ENCODE measurements around the gene NRARP.

The NRARP gene

DNA sequence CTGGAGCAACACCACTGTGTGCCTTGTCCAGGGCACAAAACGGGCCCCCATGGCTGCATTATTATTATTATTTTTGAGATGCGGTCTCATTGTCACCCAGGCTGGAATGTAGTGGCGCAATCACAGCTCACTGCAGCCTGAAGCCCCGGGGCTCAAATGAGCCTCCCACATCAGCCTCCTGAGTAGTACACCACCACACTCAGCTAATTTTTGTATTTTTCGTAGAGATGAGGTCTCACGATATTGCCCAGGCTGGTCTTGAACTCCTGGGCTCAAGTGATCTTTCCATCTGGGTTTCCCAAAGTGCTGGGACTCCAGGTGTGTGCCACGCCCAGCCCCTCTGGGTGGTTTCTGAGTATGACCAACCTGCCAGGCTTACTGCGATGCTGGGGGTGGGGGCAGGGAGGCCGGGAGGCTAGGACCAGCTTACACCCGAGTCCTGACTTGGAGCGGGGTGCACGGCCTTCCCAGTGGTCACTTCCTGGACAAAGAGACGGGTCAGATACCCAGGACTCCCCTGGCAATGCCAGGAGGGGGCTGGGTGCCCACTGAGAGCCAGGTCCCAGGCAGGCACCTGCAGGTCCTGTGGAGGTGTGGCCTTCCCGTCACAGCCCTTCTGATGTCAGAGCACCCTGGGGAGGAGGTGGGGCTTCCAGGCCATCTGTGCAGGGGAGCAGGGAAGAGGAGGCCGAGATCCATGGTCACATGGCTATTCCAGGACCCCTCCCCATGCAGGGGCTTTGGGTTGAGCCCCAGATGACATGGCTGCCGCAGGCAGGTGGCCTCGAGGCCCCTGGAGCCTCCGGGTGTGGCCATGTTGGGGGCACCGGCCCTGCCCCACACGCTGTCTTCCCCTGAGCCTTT, 8.3 kb upstream of the NRARP start:
- no peak for DNase-seq

DNA sequence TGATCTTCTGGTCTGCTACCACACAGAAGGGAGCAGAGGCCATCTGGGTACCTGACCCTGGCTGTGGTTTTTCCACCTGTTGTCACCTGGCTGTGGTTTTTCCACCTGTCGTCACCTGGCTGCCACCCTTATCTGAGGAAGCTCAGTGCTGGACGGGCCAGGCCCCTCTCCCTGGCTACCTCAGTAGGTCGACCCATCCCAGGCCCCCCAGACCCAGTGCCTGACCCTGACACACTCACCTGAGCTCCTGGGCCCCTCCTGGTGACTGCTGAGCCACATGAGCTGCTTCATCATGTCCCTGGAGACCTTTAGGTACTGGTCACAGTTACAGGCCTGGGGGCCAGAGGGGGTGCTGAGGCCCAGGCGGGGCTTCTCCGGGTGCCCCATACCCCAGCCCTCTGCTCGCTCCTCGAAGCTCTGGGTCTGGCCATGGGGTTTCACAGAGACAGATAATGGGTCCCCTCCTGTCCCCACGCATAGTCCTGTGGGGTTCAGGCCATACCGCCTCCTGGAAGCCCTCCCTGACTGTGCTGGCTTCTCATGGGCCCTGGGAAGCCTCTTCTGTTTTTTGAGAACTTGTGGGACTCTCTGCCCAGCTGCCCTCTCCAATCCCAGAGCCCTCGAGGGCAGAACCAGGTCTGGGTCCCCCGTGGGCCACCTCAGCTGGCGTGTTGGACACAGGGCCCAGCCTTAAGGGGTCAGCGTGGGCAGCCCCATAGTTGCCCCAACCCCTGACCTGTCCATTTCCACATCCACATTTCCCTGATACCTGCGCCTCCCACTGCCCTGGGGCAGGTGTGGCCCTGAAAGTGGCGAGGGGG, 7.5 kb upstream of the NRARP start:
- no peak for DNase-seq

DNA sequence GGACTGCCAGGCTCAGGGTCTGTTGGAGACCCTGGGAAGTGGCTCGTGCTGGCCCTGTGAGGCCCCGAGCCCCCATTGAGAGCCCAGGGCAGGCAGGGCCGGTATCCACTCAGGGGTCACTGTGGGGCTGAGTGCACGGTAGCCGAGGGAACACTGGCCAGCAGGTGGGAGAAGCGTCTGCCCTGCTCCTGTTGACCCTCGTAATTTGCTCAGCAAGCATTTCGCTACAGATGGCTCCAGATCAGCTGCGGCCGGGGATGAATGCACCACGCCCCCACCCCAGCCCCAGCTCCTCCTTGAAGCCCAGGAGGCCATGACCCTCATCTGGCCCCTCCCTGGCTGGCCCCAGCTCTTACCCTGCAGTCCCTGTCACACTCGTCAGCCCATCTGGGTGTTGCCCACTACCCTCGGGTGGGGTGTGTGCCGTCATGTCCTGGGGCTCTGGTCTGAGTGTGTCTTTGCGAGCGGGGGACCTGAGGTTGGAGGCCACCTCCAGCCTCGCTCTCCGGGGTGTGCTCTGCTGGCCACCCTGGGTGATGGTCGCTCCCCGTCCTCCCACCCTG, 6.1 kb upstream of the NRARP start:
- DNase-seq: no peak

DNA sequence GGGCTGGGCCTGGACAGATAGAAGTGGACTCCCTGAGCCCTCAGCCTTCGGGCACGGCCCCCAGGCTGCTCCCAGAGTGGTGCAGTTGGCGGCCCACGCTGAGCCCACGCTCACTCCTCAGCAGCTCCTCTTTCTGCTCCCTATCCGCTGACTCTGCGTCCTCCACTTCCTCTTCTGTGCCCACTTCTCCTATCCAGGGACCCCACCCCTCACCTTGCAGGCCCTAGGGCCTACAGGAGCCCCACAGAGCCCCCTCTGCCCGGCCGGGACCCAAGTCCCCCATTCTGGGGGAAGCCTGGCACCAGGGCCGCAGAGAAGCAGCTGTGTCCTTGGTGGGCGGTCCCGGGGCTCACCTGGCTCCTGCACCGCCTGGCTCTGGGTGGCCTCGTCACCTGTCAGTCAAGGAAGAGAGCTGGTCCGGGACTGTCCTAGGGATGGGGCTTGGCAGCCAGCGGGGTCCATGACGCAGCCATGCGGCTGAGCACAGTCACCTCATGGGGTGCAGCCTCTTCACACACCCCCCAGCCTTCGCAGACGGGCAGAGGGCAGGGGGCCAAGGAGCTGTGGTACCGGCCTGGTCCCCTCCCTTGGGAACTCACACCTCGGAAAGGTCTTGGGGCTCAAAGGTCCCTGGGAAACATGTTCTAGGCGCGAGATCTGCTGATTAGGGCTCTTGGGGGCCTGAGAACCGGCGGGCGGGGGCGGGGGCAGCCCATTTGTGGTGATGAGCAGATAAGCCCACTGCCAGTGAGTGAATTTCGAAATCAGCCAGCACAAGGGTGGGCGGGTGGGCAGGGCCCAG, 5.4 kb upstream of the NRARP start:
- no peak for DNase-seq

DNA sequence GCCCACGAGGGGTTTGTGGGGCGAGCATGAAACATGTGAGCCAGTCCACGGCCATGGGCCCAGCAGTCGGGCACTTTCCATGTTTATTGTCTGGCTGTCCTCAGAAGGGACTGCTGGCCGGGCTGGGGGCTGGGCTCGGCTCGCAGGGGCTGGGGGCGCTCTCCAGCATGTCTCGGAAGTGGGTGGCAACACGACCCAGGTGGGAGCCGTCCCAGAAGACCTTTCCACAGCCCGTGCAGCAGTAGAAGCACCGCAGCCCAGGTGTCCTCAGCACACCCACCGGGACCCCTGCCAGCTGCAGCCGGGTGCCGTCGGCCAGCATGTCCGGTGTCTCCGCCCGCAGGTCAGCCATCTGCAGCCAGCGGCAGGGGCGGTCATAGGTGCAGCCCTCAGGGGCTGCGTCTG, 4.8 kb upstream of the NRARP start:
- DNase-seq: no peak

DNA sequence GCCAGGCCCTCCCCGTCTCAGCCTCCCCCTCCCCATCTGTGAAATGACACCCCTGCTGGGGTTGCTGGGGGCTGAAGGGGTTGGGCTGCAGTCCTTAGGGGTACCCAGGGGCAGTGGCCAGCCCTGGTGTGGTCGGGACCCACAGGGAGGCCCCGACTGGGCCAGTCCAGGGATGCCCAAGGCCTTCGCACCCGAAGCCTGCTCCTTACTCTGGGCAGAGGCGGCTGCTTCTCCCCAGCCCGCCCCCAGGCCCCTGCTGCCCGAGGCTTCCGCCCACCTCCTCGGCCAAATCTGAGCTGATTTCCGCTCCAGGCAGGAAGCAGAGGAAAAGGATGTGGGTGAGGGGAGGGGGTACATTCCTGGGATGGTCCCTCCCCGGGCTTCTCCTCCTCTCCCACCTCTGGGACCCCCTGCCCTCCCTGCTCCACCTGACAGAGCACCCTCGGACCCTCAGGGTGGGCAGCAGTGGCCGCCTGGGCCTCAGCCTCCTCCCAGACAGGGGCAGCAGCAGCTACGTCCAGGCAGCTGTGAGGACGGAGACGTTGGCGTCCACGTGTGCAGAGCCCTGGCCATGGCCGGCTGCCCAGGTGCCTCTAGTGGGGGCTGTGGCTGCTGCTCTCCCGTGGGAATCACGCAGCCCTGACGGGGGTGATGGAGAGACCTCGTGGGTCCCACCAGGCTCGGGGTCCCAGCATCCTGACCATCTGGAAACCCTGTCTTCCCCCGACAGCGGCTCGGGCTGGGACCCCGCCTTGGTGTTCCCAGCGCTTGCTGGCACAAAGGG, 4.2 kb upstream of the NRARP start:
- DNase-seq: no peak

DNA sequence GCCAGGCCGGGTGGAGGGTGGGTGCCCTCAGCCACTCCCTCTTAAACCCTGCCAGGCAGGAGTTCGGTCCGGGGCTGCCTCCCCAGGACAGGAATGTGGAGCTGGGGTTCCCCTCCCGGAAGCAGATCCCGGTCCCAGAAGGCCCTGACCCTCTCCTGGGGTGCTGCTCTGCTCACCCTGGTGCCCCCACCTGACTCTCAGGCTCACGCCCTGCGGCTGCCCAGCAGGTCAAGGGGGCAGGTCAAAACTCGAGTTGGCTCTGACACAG, 3.7 kb upstream of the NRARP start:
- DNase-seq: no peak

DNA sequence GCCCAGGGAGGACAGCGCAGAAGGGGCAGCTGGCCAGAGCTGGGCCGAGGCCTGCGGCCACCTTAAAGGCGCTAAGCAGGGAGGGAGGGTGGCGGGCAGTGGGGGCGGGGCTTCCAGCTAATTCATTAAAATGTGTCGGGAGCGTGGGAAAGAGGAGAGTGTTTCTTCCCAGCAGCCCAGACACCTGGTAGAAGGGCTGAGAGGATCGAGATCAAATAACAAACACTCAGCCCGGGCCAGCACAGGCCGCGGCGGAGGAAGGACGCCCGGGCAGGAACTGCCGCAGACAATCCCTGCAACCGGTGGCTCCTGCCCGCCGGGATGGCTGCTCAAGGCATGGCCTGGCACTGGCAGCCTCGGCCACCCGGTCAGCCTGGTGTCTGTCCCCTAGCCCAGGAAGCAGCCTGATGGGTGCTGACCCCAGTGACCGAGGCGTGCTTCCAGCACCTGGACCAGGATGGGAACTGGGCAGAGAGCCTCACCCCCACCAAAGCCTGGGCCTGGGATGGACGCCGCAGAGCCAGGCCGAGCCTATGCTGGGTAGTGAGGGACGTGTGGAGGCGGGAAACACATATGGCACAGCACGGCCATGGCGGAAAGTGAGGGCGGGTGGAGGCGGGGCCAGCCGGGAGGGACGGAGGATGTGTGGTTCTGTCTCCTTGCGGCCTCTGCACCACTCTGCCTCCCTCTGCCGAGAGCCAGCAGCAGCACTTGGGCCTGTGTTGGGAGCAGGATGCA, 3.2 kb upstream of the NRARP start:
- peak in 2 of 4 experiments; percentile 42 to 54 for DNase-seq

DNA sequence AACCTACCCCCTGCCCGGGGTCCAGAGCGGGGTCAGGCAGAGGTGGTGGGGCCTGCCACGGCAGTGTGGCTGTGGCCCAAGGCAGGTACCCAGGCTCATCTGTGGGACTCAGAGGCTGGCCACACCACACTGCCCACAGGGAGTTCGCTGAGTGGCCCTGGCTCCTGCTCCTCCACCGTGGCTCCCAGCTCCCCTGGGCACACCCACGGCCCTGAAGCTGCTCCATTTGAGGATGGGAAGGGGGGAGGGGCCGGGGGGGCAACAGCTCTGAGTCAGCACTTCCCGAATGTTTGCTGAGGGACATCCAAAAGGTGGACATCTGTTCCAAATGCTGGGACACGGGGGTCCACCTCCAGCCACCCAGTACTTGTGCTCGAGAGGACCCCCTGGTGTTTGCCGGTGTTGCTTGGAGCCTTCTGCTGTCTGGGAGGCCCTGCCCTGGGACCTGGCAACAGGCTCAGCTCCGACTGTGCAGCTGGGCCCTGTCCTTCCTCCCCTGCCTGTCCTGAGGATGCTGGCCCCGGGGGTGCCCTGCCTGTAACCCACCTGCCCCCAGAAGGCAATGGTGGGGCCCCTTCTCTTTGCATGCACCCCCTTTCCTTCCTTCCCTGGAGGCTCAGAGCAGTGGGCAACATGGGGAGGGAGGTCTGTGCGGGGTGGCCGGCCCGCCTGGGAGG, 2.5 kb upstream of the NRARP start:
- DNase-seq: no peak

DNA sequence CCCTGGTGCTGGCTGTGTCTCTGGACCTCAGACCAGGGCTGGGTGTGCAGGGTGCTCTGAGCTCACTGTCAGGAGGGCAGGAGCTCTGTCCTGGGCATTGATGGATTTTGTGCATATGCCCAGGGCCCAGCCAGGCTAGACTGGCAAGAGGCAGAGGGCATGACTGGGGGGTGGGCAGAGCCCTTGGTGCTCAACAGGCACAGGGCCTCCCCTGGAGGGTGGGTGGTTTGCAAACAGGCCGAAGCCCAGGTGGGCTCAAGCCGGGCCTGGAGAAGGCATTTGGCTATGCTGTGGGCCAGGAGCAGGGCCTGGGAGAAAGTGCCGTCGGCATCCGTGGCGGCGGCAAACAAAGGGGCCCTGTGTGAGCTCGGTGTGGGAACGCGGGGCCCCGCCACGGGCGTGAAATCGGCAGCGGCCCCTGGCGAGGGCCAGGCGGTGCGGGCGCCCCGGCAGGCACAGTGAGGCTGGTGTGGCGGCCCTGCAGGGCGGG, 1.9 kb upstream of the NRARP start:
- DNase-seq: no peak

DNA sequence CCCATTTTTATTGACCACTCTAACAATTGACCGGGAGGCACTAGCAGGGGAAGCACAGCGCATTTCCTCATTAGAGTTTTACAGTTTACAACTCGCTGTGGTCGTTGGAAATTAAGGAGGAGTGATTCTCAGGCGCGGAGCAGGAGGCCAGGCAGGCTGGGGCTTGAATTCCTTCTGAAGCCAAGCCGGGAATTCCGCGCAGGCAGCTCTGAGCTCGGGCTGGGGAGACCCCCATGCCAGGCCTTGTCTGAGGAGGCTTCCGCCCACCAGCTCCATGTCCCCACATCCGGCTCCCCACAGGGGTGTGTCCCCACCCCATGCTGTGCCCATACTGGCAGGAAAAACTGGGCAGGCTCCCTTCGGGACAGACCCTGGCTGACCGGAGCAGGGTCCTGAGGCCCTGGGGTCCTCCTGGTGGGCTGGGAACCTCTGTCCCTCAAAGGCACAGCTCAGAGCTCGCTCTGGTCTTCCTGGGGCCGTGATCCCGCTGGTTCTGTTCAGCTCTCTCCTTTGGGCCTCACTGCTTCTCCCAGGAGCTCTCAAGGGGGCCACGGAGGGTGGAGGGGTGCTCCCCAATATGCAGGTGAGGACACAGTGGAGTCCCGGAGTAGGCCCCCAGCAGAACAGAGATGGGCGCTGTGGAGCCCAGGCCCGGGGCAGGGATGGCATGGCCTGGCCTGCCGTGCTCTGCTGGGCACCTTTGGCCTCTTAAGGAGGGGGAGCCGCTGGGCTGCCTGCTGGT, 1.3 kb upstream of the NRARP start:
- no peak for DNase-seq

DNA sequence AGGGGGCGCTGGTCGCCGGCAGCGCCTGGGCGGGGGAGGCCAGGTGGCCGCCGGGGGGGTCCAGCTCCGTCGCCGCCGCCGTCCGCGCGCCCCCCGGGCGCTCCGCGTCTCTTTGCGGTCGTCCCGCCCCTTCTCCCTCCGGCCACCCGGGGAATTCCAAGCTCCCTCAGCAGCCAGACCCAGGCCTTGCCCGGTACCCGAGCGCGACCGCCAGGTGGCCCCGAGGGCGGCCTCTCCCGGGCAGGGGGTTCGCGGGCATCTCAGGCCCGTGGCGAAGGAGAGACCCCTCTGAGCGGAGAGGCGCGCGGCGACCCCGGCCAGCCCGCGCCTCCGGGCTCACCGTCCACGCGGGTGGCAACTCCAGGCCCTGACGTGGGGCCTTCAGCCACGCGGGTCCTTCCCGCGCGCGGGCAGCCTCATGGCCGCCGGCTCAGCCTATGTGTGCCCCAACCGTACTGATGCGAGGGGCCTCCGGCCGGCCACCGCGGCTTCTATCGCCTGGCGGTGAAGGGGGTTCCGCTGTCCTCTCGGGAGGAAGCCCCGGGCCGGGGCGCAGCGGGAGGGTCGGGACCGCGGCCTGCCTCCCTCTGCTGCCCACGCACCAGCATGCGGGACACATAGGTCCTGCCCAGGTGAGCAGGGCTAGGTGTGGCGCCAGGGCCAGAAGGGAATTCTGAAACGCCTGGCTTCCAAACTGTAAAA, 529 bp upstream of the NRARP start:
- no peak for DNase-seq

DNA sequence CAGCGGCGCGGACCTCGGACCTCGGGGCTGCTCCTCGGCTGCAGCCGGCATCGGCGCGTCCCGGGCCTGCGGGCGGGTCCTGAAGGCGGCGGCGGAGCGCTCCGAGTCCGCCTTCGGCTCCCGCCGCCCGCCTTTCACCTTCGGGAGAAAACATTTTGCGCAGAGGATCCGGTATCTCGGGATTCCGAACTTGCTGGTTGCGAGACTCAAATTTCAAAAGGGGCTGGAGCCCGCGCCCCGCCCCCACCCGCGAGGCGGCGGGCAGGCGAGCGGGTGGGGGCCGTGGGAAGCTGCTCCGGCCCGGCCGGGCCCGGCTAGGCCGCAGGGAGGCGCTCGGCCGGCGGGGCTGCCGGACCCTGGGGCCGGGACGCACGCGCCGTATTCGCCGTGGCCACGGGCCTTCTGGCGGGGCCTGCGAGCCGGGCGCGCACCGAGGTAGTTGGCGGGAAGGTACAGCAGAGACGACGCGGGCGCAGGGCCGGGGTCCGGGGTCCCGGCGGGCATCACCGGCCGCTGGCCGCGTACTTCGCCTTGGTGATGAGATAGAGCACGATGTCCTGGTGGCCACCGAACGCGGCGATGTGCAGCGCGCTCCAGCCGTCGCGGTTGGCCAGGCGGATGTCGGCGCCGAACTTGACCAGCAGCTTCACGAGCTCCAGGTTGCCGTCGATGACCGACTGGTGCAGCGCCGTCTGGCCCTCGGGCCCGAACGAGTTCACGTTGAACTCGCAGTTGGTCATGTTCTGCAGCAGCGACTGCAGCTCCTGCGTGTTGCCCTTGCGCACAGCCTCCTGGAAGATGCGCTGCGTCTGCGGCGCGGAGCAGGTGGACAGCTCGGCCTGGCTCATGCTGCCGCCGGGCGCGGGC, 757 bp downstream of the NRARP start:
- DNase-seq: no peak

DNA sequence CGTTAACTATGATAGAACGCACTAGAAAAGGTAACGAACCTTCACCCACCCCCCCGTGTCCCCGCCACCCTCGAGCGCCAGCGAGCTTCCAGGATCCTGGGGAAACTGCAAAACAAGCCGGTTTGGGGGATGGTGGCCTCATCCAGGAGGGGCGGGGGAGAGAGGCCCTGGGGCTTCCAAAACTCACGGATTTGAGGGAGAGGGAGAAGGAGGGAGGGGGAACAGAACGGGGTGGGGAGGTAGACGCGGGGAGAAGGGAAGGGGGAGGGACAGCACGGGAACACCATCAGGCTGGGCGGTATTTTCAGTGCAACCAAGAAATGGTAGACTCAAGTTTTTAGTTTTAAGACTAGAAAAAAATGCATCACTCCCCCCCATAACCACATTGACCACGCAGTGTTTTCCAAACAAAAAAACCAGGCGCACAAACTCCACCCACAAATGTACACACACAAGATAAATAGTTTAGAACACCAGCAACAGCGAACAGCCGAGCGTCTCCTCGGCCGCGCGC, 1.4 kb downstream of the NRARP start:
- DNase-seq: no peak

DNA sequence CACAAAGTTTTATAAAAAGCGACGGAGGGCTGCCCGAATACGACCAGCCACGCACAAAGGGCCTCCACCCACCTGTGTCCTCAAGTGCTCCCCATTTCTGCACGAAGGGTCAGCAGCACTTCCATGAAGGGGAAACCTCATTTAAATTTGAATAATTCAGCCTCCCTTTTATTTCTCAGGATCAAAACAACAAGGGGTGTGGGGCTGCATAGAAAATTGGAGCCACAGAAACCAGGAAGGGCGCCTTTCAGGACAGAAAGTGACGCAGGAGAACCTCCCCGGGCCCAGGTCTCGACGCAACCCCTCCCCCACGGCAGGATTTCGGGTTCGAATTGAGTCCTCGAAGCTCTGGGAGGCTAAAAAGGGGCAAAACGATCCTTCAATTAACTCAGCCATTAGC, 2.1 kb downstream of the NRARP start:
- no peak for DNase-seq

DNA sequence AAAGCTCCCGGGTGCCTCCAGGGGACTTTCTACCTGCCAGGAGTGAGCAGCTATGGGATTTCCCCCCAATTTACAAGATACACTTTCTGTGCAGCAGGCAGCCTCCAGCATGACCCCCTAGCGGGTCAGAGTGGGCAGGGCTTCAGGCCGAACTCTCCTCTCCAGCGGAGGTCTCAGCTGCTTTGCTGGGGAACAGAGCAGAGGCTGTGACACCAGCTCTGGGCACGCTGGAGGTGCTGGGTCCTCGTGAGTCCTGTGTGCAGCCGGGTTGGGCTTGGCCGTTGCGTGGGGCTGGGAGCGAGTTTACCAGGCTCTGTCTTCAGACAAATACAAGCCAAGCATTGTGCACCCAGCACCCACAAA, 2.9 kb downstream of the NRARP start:
- DNase-seq: no peak

DNA sequence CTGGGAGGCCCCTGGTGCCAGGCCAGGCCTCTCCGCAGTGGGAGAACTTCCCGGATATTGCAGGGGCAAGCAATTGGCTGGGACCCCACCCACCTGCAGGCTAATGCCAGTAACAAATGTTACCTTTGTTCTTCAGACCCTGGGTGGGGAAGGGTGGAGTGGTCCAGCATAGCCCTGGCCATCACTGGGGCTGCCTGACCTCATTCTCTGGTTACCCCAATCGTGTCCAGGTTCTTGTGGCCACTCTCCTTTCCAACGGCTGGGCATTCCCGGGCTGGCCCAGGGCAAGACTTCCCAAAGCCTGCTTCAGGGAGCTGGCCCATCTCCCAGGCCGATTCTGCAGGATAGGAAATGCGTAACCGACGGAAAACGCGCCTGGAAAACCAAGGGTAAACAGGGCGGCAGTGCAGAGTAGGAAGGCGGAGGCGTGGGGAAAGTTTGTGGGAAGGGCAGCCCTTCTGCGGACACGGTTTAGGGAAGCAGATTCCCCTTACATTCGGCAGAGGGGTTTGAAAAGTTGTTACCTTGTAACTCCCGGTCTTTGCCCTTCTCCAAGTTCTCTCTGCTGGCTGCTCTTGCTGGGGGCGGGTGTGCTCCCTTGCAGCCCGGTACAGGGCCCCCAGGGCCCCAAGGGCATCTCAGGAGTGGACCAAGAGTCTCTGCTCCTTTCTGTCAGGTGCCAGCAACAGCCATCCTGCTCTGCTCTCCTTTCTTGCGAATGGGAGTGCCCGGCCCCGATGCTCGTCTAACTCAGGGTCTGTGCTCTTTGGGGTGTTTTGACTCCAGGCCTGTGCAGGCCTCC, 3.5 kb downstream of the NRARP start:
- no peak for DNase-seq

DNA sequence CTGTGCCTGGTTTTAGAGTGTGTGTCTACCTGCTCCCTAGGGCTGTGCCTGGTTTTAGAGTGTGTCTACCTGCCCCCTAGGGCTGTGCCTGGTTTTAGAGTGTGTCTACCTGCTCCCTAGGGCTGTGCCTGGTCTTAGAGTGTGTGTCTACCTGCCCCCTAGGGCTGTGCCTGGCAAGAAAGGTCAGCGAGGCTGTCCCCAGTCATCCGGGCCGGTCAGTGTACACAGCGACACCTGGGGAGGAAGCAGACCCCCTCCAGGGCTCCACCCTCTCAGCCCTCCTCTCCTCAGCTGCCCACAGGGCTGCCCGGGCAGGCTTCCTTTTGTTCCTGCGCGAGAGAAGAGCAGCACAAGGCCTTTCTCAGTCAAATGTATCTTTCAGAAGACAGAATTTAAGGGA, 4.1 kb downstream of the NRARP start:
- DNase-seq: no peak
